GM19099 (cell line): ENCODE results near the gene TNS1.

Experiments used
- POLR2A ChIP-seq: IDR thresholded peaks from 3 replicates; pipeline ENCODE4 v1.6.1; 2011; ENCODE audit warnings: low read depth; ENCODE audit not compliant: insufficient read length; ENCODE audit errors: extremely low read depth

The TNS1 gene

GRCh38 chr2:217998926-217999594 lies 3.7 kb downstream of the TNS1 start:
- no peak for TF ChIP-seq POLR2A

DNA sequence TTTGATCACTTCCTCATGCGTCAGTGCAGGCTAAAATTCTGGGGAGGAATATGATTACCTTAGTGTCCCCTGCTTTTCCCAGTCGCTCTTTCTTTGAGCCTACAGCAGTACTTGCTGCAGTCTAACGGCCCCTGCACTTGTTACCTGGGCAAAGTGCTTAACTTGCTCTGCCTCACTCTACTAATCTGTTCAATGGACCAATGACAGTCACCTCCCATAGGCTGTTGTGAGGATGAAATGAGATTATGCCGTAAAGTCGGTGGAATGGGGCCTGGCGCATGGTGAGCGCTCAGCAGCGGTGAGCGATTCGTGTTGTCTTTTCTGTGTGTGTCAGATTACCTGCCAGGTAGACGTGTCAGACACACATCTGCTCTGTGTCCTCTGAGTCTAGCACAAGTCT lies 5.3 kb downstream of the TNS1 start:
- no peak for TF ChIP-seq POLR2A

DNA sequence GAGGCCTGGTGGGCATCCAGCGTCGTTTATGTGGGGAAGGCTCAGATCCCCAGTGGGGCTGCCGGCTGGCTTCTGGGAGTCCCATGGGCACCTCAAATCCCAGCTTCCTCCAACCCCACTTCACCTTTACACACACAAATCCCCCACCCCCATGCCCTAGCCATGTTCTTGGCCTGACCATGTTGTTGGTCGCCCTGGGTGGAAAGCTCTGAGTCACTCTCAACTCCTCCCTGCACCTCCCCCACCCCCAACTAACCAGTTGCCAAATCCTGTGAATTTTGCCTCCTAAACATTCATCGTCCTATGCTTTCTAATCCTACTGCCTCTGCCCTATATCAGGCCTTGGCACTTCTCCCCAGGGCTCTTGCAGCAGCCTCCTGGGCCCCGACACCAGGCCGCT lies 6.4 kb downstream of the TNS1 start:
- TF ChIP-seq POLR2A: no peak

DNA sequence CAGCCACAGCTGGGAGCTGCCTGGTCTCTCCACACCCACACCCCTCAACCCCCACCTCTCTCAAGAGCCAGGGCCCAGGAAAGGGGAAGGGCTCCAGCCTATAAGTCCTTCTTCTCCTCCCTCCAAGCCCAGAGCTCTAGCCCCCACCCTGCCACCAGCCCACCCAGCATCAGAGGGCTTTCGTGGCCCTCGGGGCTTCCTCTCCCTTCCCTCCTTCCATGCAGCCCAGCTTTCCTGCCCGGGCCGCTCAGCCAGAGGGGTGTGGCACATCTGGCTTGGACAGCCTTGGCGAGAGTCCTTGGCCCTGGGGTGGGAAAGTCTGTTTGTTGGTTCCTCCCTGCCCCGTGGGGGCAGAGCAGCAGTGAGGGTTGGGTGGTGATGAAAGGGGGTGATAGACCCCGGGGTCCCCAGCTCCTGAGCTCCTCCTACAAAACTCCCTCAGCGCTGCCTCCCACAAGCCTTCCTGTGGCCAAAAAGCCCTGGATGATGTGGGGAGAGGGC lies 7.0 kb downstream of the TNS1 start:
- TF ChIP-seq POLR2A: no peak

GRCh38 chr2:217994776-217995274 lies 8.0 kb downstream of the TNS1 start:
- TF ChIP-seq POLR2A: no peak

GRCh38 chr2:217993817-217994463 lies 8.9 kb downstream of the TNS1 start:
- no peak for TF ChIP-seq POLR2A

DNA sequence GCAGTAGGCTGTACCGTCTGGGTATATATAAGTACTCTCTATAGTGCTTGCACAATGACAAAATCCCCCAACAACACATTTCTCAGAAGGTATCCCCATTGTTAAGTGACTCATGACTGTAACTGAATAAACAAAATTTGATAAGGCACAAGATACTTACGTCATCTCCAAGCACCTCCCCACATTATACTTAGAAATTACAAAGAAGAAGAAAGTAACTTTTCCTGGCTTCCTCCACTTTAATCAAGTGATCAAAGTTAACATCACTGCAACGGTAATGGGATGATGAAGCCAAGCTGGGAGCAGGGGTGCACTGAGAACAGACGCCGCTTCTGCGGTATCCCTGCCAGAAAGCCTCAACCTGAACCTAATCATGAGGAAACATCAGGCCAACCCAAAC lies 9.7 kb downstream of the TNS1 start:
- no peak for TF ChIP-seq POLR2A

- TF ChIP-seq POLR2A: no peak
Observed at GRCh38 chr2:217992061-217992460, 10.7 kb downstream of the TNS1 start.

- no peak for TF ChIP-seq POLR2A
Observed at GRCh38 chr2:217990791-217991465, 11.9 kb downstream of the TNS1 start.

DNA sequence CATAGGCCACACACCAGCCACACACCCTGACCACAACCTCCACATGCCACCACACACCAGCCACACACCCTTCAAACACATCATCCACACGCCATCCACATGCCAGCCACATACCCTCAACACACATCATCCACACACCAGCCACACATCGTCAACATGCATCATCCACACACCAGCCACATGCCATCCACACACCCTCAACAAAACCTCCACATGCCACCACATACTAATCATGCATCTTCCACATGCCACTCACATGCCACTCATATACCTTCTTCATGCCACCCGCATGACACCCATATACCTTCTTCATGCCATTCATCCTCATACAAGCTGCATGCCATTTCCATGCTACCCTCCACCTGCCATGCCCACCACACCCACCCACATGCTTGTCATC lies 12.4 kb downstream of the TNS1 start:
- no peak for TF ChIP-seq POLR2A

- no peak for TF ChIP-seq POLR2A
Observed at GRCh38 chr2:217989221-217989948, 13.4 kb downstream of the TNS1 start.

DNA sequence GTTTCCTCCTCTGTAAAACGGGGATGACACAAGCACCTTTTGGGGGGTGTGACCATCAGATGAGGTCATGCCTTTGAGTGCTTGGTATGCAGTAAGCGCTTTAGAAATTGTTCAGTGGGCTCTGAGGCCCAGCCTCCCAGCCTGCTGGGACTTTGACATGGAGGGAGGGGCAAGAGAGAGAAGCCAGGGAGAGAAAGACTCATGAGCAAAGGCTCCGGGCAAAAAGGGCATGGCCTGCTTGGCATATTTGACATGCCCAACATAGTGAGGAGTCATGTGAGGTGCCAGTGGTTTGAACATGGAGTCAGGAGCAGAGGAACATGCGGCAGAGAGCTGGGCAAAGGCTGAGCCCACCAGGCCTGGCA lies 14.0 kb downstream of the TNS1 start:
- no peak for TF ChIP-seq POLR2A

GRCh38 chr2:217988014-217988839 lies 14.6 kb downstream of the TNS1 start:
- TF ChIP-seq POLR2A: no peak

DNA sequence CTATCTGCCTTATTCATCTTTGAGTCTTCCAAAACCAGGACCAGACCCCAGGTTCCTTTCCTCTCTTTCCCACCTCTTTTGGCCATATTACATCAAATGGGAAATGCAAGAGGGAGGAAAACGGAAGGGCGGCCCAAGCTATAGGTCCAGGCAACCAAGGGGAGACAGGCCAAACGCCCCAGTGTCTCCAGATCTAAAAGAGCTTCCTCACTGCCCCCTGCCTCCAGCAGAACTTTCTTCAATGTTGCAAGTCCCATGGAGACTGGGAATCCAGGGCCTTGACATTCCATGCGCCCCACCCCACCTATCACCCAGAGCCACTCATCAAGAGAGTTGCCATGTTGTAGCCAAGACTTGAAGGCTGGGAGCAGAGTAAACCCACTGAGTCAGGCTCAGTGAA lies 15.4 kb downstream of the TNS1 start:
- no peak for TF ChIP-seq POLR2A
